WTC11 (cell line): Measurements from ENCODE around the gene PPM1B. TPM values are rescaled to one million over a fixed set of nuclear protein-coding genes. Genes with fewer than 3 reads are reported as not detected.

Source experiments
- ATAC-seq: fragments of 200-7000 bp; cut with Tn5 transposase; 2 replicates; pipeline ENCODE4 v1.10.0; 2021; ENCODE audit warnings: mild to moderate bottlenecking, moderate library complexity
- CTCF ChIA-PET: fragments of 300-600 bp; sonication (Branson Sonifier 250); formaldehyde crosslinking; loops from one replicate; lab custom pipeline; 2021; ENCODE audit warnings: antibody characterized with exemption; lab: Charles Lee
- POLR2A ChIA-PET: fragments of 350-600 bp; sonication (Branson Sonifier 250); formaldehyde crosslinking; loops from one replicate; lab custom pipeline; 2021; ENCODE audit warnings: antibody characterized with exemption; lab: Charles Lee
- DNase-seq: peaks from one replicate; pipeline ENCODE4 v3.0.0; 2021; ENCODE audit warnings: low spot score
- H3K27ac Mint-ChIP-seq: 2 replicates; pipeline ENCODE4 v1.8.0; 2021; ENCODE audit warnings: mixed read lengths
- H3K27me3 Mint-ChIP-seq: 2 replicates; pipeline ENCODE4 v1.8.0; 2021; ENCODE audit warnings: low read depth, mild to moderate bottlenecking, moderate library complexity, mixed read lengths
- H3K36me3 Mint-ChIP-seq: 2 replicates; pipeline ENCODE4 v1.8.0; 2021; ENCODE audit warnings: mixed read lengths
- H3K4me1 Mint-ChIP-seq: 2 replicates; pipeline ENCODE4 v1.8.0; 2022; ENCODE audit warnings: mixed read lengths
- H3K4me3 Mint-ChIP-seq: 2 replicates; pipeline ENCODE4 v1.8.0; 2021; ENCODE audit warnings: mild to moderate bottlenecking, moderate library complexity, mixed read lengths
- H3K9me3 Mint-ChIP-seq: 2 replicates; pipeline ENCODE4 v1.8.0; 2021; ENCODE audit warnings: mixed read lengths
- AFF4 ChIP-seq: sonication (generic); formaldehyde crosslinking; IDR thresholded peaks from 2 replicates; pipeline ENCODE4 v1.8.1; 2023; ENCODE audit warnings: mild to moderate bottlenecking, missing genetic modification reagents, borderline replicate concordance
- ARID4B ChIP-seq: sonication (generic); formaldehyde crosslinking; IDR thresholded peaks from 2 replicates; pipeline ENCODE4 v1.8.0; 2023; ENCODE audit warnings: missing genetic modification reagents, mild to moderate bottlenecking, borderline replicate concordance
- ATF2 ChIP-seq: sonication (generic); formaldehyde crosslinking; IDR thresholded peaks from 2 replicates; pipeline ENCODE4 v1.8.1; 2022; ENCODE audit warnings: low read depth, missing genetic modification reagents, borderline replicate concordance
- CBFB ChIP-seq: sonication (generic); formaldehyde crosslinking; IDR thresholded peaks from 2 replicates; pipeline ENCODE4 v1.8.1; 2022; ENCODE audit warnings: mild to moderate bottlenecking, low read depth, missing genetic modification reagents
- CREB1 ChIP-seq: sonication (generic); formaldehyde crosslinking; IDR thresholded peaks from 2 replicates; pipeline ENCODE4 v1.8.0; 2023; ENCODE audit warnings: mild to moderate bottlenecking, missing genetic modification reagents
- CREM ChIP-seq: sonication (generic); formaldehyde crosslinking; IDR thresholded peaks from 2 replicates; pipeline ENCODE4 v1.8.1; 2022; ENCODE audit warnings: mild to moderate bottlenecking, missing genetic modification reagents, moderate library complexity
- ESRRA ChIP-seq: sonication (generic); formaldehyde crosslinking; IDR thresholded peaks from 2 replicates; pipeline ENCODE4 v1.8.1; 2022; ENCODE audit warnings: mild to moderate bottlenecking, missing genetic modification reagents, borderline replicate concordance
- ETV6 ChIP-seq: sonication (generic); formaldehyde crosslinking; IDR thresholded peaks from 2 replicates; pipeline ENCODE4 v1.8.1; 2022; ENCODE audit warnings: mild to moderate bottlenecking, missing genetic modification reagents
- FOXJ3 ChIP-seq: sonication (generic); formaldehyde crosslinking; IDR thresholded peaks from 2 replicates; pipeline ENCODE4 v1.9.0; 2021; ENCODE audit warnings: missing genetic modification reagents, mild to moderate bottlenecking, borderline replicate concordance
- FOXK1 ChIP-seq: sonication (generic); formaldehyde crosslinking; IDR thresholded peaks from 2 replicates; pipeline ENCODE4 v1.8.0; 2022; ENCODE audit warnings: mild to moderate bottlenecking, moderate library complexity, missing genetic modification reagents
- IRF1 ChIP-seq: sonication (generic); formaldehyde crosslinking; IDR thresholded peaks from 2 replicates; pipeline ENCODE4 v1.8.0; 2023; ENCODE audit warnings: missing genetic modification reagents
- MAX ChIP-seq: sonication (generic); formaldehyde crosslinking; IDR thresholded peaks from 2 replicates; pipeline ENCODE4 v1.8.0; 2022; ENCODE audit warnings: mild to moderate bottlenecking, missing genetic modification reagents
- MXD4 ChIP-seq: fragments of 250-450 bp; sonication (Bioruptor Pico); IDR thresholded peaks from 2 replicates; pipeline ENCODE4 v1.8.0; 2021; ENCODE audit warnings: mild to moderate bottlenecking, moderate library complexity, borderline replicate concordance
- MYBL2 ChIP-seq: sonication (generic); formaldehyde crosslinking; IDR thresholded peaks from 2 replicates; pipeline ENCODE4 v1.8.1; 2023; ENCODE audit warnings: mild to moderate bottlenecking, moderate library complexity, missing genetic modification reagents
- NFE2L1 ChIP-seq: sonication (generic); formaldehyde crosslinking; IDR thresholded peaks from 2 replicates; pipeline ENCODE4 v1.8.1; 2023; ENCODE audit warnings: missing genetic modification reagents
- OVOL2 ChIP-seq: fragments of 250-450 bp; sonication (Bioruptor Pico); IDR thresholded peaks from 2 replicates; pipeline ENCODE4 v1.9.0; 2021; ENCODE audit warnings: mild to moderate bottlenecking, borderline replicate concordance
- SMAD3 ChIP-seq: sonication (generic); formaldehyde crosslinking; IDR thresholded peaks from 2 replicates; pipeline ENCODE4 v1.8.0; 2022; ENCODE audit warnings: missing genetic modification reagents, mild to moderate bottlenecking, borderline replicate concordance
- ZBTB21 ChIP-seq: sonication (generic); formaldehyde crosslinking; IDR thresholded peaks from 2 replicates; pipeline ENCODE4 v1.8.1; 2023; ENCODE audit warnings: mild to moderate bottlenecking, missing genetic modification reagents, borderline replicate concordance
- ZNF263 ChIP-seq: sonication (generic); formaldehyde crosslinking; IDR thresholded peaks from 2 replicates; pipeline ENCODE4 v1.8.1; 2022; ENCODE audit warnings: low read depth, mild to moderate bottlenecking, moderate library complexity, missing genetic modification reagents
- ZNF317 ChIP-seq: sonication (generic); formaldehyde crosslinking; IDR thresholded peaks from 2 replicates; pipeline ENCODE4 v1.8.1; 2023; ENCODE audit warnings: low read depth, mild to moderate bottlenecking, moderate library complexity, missing genetic modification reagents, borderline replicate concordance
- total RNA-seq: library from RNA; stranded (reverse); gene quantifications from 3 replicates; pipeline ENCODE4 v1.2.3, GENCODE V29; 2021
- TF ChIP-seq, protein P1 (sequence below): sonication (generic); formaldehyde crosslinking; IDR thresholded peaks from 2 replicates; pipeline ENCODE4 v1.8.1; 2022; ENCODE audit warnings: mild to moderate bottlenecking, moderate library complexity, missing genetic modification reagents

The PPM1B gene
- total RNA-seq, 1 experiment from 2014 or later = 96.4 TPM

DNA sequence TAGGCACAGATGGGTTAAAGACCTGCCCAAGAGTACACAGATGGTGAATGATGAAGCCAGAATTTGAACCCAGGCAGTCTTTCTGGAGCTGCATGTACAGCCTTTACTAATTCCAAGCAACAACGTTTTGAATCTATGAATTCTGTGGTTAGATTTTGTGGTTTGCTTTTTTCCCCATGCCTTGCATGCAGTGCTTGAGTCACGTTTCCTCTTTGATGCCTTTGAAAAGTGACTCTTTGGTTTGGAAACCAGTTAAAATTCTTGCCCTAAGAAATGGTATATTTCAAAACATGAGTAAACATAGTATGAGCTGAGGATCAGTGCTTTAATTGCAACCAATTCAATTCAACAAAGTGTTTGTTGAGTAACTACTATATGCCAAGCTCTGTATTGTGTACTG is 48.2 kb upstream of the PPM1B start:
- ChIA-PET CTCF (no interaction called here), POLR2A (interaction anchor here (0.5 kb wide), 1 partner anchor 26 kb away, joined by 4 read pairs; no protein-coding TSS in a partner anchor)
- TF ChIP-seq NFE2L1 (CRISPR knock-in tag) = no peak
- H3K4me3 Mint-ChIP-seq = no peak overlapping the region
- no peak for DNase-seq
- peaks cover 18% of the 10 kb centered on the region for H3K4me1 Mint-ChIP-seq
- no peak for ATAC-seq
- H3K9me3 Mint-ChIP-seq = no peaks in the 10 kb centered on the region
- no peaks in the 10 kb centered on the region; the same call in 1 of the 2 replicates for H3K27me3 Mint-ChIP-seq
- no peak overlapping the region for H3K27ac Mint-ChIP-seq
- H3K36me3 Mint-ChIP-seq = no peaks in the 10 kb centered on the region

- Mint-ChIP-seq H3K36me3 (no peaks in the 10 kb centered on the region), H3K27ac (no peak overlapping the region), H3K4me1 (peaks cover 31% of the 10 kb centered on the region), H3K9me3 (no peaks in the 10 kb centered on the region), H3K4me3 (no peak overlapping the region), H3K27me3 (no peaks in the 10 kb centered on the region; the same call in 1 of the 2 replicates)
- no peak for ATAC-seq
- no peak for DNase-seq
- CTCF ChIA-PET = no interaction called here
- no peak for TF ChIP-seq CREM (CRISPR knock-in tag)
- no peak for TF ChIP-seq ZNF263 (CRISPR knock-in tag)
- TF ChIP-seq FOXK1 (CRISPR knock-in tag) = no peak
- no peak for TF ChIP-seq MYBL2 (CRISPR knock-in tag)
- TF ChIP-seq ETV6 (CRISPR knock-in tag) = no peak
- TF ChIP-seq ZNF317 (CRISPR knock-in tag) = no peak
- no peak for TF ChIP-seq ESRRA (CRISPR knock-in tag)
- TF ChIP-seq OVOL2 (CRISPR knock-in tag) = no peak
- TF ChIP-seq IRF1 (CRISPR knock-in tag) = no peak
- TF ChIP-seq AFF4 (CRISPR knock-in tag) = no peak
- TF ChIP-seq, protein P1, sequence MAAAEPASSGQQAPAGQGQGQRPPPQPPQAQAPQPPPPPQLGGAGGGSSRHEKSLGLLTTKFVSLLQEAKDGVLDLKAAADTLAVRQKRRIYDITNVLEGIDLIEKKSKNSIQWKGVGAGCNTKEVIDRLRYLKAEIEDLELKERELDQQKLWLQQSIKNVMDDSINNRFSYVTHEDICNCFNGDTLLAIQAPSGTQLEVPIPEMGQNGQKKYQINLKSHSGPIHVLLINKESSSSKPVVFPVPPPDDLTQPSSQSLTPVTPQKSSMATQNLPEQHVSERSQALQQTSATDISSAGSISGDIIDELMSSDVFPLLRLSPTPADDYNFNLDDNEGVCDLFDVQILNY (CRISPR knock-in tag) = no peak
- no peak for TF ChIP-seq CBFB (CRISPR knock-in tag)
- no peak for TF ChIP-seq ZBTB21 (CRISPR knock-in tag)
- no peak for TF ChIP-seq CREB1 (CRISPR knock-in tag)
- TF ChIP-seq FOXJ3 (CRISPR knock-in tag) = no peak
- no peak for TF ChIP-seq MXD4 (CRISPR knock-in tag)
- POLR2A ChIA-PET = no interaction called here
Measured at GRCh38 chr2:44121899-44122298, 46.8 kb upstream of the PPM1B start.

- Mint-ChIP-seq H3K4me1 (peaks cover 38% of the 10 kb centered on the region), H3K27me3 (no peaks in the 10 kb centered on the region; the same call in 1 of the 2 replicates), H3K4me3 (no peak overlapping the region), H3K27ac (no peak overlapping the region), H3K9me3 (no peaks in the 10 kb centered on the region), H3K36me3 (no peaks in the 10 kb centered on the region)
- POLR2A ChIA-PET = no interaction called here
- DNase-seq = no peak
- CTCF ChIA-PET = no interaction called here
- no peak for ATAC-seq
- TF ChIP-seq ARID4B (CRISPR knock-in tag) (no peak), OVOL2 (CRISPR knock-in tag) (no peak), SMAD3 (CRISPR knock-in tag) (no peak), ZBTB21 (CRISPR knock-in tag) (no peak), MAX (CRISPR knock-in tag) (no peak), ATF2 (CRISPR knock-in tag) (no peak), CBFB (CRISPR knock-in tag) (no peak)
Measured at GRCh38 chr2:44124500-44124899, 44.2 kb upstream of the PPM1B start.
